ENCODE results near the gene CARS2.

Gene CARS2

DNA sequence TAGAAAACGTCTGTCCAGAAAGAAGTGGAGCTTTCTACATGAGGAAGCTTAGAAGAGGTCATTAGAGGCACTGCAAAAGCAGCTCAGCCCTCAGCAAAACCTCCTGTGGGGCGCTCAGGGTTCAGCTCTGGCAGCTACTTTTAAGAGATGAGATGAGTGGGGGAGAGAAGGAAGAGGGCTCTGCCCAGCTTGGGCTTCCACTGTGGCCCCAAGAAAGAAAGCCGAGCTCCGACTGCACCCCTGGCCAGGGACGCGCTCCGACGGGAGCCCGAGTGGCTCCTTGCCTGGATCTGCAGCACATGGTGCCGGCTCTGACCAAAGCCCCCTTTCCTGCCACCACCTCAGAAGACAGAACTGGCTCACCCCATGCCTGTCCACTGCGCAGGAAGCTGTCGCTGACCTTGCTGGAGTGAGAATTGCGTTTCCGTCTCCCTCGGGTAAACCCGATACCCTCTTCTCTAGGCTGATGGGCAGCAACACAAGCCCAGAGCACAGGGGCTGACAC is 54.1 kb downstream of the CARS2 start:
- no peak for DNase-seq (ENCODE audit: low read depth)

DNA sequence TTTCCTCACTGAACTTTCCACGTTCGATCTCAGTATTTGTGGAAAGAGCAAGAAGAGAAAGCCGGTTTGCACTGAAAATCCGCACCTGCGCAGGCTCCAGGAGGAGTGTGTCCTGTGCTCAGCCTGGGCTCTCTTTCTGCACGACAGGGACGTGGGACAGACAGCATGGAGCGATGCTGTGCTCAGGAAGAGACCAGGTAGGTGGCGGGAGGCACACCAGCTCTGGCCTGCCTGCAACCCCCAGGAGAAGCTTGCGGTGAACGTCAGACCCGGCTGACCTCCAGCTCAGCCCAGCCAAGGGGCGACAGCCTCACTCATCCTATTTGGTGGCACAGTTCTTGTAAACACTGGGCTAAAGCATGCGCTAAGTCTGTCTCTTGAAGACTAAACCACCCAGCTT is 54.6 kb downstream of the CARS2 start:
- DNase-seq (ENCODE audit: low read depth) = no peak

DNA sequence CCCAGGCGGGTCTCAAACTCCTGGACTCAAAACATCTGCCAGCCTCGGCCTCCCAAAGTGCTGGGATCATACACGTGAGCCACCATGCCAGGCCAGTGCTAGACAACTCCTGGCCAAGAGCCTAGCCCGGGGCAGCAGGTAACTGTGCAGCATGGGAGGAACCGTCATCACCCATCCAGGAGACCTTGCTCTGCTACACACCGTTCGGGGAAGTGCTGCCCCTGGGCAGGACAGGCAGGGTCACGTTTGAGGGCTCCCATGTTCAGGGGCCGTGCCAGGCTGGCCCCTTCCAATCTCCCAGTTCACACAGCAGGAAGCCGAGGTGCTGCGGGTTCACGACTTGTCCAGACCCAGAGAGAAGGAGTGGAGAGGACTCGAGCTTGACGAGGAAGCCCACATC is 55.5 kb downstream of the CARS2 start:
- DNase-seq (ENCODE audit: low read depth) = no peak

DNA sequence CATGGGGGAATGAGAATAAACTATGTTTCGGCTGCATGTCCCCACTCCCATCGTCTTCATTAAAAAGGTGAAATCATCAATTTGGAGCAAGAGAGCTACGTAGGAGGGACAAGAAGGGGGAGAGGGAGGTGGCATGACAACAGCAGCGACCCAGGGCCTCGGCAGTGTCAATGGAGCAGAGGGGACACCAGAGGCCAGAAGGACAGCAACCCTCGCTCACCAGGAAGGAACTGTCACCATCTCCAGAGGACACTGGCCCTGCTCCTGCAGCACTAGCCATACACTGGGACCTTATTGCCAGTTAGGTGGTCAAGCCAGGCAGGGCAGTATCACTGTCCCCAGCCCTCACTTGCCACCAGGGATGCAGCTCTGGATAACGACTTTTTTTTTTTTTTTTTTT is 56.4 kb downstream of the CARS2 start:
- no peak for DNase-seq (ENCODE audit: low read depth)

DNA sequence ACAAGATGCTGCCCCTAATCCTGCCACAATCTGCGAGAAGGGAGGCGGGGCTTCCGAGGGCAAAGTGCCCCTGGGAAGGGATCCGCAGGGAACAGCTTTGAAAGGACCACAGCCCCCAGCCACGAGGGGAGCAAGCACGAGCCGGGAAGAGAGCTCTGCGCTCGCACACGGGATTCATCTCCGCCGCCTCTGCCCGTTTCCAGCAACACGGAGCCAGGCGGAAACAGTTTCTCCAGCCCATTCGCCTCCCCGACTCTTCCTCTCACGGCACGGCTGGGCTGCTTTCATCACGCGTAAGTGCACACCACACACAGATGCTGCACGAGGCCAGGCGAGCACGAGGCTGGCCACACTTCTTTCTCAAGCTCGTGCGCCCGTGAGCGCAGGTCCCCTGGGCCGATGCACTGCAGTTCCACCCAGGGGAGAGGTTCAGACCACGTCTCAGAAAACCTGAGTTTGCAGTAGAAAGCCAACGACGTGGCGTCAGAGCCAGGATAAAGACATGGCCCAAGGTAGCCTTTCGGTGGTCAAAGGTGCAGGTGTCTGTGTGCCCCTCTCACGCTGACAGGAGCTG is 57.0 kb downstream of the CARS2 start:
- DNase-seq (ENCODE audit: low read depth) = no peak

DNA sequence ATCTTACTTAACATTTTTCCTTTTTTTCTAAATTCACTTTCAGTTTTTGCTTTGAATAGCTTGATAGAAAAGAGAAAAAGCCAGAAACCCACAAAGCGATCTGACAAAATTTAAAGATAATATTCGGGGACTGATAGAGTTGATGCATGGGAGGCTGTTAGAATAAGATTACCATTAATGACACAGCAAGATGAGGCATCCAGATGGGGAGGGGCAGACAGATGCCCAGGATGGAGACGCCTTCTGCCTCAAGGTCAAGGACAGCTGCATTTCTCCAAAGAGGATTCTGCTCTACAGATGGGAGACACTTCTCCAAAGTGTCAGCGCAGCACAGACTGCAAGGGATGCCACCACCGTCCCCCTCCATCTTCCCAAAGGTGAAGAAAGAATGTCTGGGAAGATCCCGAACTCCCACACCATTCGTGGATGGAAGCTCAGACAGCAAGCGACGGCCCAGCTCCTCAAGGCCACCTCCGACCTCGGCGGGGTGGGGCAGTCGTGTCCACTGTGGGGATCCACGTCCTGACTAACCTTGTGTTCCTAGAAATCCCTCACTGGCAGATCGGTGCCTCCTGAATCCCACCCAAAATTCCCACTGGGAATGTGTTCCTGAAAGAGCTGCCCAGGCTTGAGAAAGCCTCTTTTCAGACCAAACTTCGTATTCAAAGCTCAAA is 57.6 kb downstream of the CARS2 start:
- DNase-seq (ENCODE audit: low read depth) = no peak

DNA sequence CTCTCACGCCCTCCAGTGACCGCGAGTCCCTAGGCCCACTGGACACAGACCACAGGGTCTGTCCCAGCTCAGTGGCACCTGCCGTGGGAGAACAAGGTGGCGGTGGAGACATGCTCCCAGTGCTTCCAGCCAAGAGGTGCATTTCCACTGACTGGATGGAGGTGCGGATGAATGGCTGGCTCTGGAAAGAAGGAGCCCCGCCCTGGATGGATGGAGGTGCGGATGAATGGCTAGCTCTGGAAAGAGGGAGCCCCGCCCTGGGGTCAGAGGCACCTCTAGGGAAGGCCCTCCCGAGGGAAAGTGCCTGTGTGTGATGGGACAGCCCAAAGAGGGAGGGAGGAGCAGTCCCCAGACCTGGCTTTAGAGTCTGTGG is 58.6 kb downstream of the CARS2 start:
- no peak for DNase-seq (ENCODE audit: low read depth)

DNA sequence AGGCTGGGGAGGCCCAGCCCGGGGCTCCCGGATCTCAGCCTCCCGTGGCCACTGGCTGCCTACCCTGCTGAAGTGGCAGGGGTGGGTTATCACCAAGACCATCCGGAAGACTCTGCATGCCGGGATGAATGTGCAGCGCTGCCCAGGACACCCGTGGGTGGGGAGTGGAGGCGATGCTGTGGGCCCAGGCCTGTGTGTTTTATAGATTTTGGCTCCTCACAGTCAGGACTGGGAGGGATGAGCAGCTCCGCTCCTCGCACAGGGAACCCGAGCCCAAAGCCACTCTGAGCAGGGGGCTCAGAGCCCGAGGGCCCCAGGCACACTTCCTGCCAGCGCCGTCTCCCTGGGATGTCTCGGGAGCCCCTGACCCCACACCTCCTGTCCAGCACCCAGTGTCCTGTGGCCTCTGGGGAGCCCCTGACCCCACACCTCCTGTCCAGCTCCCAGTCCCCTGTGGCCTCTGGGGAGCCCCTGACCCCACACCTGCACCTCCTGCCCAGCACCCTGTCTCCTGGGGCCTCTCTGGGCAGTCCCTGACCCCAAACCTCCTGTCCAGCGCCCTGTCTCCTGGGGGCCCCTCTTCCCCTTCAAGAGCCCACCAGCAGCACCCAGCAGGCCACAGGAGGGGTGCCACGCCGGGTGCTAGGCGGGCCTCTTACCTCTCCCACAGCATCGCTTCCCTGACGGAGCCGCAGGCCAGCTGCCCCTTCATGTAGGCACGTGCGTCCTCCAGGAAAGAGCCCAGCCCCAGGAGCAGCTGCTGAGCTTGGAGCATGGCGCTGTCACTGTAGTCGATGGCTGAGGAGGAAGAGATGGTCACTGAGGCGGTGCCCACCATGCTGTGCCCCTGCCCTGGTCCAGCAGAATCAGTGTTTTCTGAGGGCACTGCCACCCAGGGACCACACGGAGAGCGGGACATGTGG is 59.2 kb downstream of the CARS2 start:
- DNase-seq (ENCODE audit: low read depth) = no peak

DNA sequence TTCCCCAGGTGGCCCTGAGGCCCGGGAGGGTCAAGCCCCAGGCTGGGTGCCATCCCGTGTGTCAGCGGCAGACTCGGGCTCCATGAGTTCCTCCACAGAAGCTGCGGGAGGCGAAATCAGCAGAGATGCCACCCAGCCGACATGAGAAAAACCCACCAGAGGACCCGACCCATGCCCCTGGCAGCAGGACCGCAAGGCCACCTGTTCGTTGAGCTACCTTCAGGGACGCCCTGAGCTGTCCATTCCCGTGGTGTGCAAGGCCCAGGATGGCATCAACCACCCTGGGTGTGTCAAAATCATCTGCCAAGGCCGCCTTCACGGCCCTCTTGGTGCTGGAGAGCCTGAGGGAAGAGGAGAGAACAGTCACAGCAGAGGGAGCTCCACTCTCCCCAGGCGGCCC is 60.2 kb downstream of the CARS2 start:
- no peak for DNase-seq (ENCODE audit: low read depth)

DNA sequence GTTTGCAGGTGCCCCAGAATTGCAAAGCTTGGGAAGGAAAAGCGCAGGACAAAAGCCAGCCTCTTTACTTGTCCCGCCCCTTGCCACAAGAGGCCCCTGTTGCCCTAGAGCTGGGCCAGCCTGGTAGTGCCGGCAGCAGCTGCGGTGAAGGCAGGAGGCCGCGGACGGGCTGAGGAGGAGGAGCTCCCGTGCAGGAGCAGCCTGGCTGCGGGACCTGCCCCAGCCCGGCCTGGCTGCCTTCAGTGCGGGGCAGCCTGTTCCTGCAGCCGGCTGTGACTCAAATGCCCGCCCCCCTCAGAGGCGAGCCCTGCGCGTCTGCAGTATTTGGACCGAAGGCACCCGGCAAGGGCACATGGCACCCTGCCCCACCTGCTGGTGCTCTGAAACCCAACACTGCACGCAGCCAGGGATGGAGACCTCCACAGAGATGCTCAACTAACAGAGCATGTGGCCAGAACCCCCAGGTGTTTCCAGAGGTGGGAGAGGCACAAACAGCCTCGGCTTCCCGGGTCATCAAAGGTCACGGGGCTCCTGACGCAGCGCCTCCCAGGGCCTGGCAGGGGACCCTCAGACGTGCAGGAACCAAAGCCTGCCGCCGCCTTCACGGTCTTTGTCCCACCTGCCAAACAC is 60.9 kb downstream of the CARS2 start:
- no peak for DNase-seq (ENCODE audit: low read depth)

DNA sequence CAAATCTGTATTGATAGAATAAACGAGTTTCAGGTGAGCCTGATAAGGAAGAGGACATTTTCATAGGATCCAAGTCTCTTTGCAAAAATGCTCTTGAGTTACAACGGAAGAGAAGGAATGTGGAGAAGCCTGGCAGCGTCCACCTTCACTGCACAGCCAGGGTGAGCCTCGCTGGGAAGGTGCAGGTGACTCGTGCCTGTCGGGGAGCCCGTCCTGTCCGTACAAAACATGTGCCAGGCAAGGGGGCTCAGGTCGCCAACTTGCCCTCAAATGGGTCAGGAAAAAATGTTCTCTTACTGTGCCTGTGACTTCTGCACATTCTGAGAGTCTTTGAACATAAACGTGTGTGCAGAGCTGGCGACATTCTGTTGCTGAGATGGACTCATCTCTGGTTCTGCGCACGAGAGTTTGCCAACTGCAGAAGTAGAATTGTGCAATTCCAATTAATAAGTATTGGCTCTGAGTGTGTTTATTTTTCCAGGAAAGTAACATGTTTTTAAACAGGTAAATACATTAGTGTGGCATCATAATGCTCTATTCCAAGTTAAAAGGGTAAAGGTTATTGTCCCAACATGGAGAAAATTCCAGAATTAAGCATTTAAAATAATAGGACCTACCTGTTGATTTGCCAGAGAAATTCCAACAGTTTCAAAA is 62.0 kb downstream of the CARS2 start:
- no peak for DNase-seq (ENCODE audit: low read depth)

DNA sequence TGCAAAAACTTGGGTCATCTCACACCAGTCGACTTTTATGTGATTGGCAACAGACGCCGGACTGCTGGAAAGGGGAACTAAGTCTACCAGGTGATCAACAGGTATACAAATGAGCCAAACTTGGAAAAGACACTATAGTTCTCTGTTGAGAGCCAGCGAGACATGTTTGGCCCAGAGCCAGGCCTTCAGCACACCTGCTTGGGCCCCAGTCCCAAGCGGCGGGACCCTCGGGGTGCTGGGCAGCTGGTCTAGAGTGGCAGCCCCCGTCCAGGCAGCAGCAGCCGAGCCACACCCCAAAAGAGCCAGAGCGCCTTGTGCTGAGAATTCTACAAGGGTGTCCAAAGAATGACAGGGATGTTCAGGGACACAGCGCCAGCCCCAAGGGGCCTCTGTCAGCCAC is 62.6 kb downstream of the CARS2 start:
- no peak for DNase-seq (ENCODE audit: low read depth)

DNA sequence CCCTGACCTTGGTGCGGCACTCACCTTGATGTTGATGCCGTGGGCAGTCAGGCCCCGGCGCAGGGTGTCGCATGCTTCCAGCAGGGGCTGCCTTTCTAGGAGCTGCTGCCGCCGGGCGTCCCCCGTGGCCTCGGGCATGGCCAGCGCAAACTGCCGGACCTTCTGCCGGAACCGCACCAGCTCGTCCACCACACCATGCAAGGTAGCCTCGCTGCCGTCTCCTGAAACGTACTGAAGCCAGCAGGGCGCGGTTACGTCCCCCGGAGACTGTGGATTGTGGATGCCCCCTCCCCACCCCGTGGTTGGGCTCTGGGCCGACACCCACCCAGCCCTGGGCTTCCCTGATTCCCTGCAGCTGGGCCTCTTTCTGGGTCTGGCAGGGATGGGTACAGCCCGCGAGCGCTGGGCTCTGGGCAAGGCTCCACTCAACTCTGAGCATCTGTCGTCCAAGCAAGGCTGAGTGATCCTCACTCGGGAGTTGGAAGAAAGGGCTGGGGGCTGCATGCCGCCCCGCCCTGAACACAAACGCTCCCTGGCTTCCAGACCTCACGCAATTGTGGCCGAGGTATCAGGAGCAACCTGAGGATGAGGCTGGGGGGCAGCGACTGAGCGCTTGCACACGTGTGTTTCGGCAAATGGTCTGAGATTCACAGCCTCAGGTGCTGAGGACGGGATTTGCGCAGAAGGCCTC is 63.5 kb downstream of the CARS2 start:
- no peak for DNase-seq (ENCODE audit: low read depth)

DNA sequence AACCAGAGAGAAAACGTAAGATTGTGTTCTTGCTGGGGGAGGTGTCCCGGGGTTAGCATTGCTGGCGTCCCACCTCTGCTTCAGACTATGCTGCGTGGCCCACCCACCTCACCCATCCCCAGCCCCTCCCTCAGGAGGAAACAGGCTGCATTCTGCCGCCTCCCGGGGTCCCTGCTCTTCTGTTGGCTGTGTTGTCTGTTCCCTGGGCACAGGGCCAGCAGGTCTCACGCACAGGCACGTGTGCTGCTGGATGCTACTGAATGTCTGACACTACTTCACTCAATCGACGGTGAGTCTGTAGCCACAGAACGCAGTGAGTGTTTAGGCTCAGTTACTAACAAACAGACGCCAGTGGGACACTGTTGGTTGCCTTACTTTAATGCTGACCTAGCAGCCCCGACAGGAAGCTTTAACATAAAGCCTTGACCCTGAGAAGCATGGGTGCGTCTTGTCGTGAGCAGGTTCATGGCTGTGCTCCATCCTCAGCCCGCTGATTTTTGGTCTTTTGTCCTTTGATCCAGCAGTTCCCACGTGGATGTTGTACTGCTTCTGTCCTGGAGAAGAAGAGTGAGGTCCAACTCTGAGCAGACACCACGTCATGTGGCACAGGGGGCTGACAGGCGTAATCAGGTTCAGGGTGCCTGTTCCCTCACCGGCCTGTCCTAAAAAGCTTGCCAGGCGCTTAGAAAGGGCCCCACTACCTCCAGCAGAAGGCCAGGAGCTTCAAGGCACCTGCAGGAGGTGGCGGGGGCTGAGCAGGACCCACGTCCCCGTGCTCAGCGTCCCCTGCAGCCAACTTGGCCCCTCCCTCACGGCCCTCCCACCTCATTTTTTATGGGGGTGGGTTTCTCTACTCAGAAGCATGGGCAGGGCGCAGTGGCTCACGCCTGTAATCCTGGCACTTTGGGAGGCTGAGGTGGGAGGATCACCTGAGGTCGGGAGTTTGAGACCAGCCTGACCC is 64.6 kb downstream of the CARS2 start:
- DNase-seq (ENCODE audit: low read depth) = no peak

DNA sequence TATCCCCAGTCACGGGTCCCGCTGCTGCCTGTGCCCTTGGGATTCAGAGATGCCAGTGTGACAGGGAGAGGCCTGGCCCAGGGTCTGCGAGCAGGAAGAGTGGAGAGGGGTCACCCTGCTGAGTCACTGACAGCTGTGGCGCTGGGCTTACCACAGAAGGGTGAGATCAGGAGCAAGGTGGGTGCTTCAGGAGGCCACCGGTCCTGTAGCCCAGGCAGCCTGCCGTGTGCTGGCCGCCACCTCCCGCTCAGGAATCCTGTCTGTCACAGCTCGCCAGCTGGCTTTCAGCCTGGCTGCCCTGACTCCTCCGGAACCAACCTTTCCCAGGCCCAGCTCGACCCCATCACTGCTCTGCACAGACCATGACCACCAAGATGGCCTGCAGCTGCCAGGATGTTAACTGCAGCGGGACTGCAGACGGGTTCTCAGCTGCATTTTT is 65.3 kb downstream of the CARS2 start:
- DNase-seq (ENCODE audit: low read depth) = no peak

DNA sequence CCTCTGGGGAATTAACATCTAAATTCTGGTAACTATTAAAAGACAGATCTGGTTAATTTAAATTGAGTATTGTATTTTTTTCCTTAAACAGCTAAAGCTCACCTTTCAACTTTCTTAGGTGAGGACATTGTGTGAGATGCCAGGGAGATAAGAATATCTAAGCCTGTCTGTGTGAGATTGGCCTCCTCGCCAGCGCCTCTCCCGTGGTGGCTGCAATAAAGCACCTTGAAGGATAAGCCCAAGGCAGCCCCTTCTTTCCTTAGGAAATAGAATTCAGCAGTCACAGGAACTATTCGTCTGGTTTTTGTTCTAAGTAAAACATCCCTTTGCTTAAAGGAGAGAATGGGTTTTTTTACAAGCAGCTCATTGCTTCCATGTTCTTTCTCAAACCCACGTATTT is 66.0 kb downstream of the CARS2 start:
- DNase-seq (ENCODE audit: low read depth) = no peak

DNA sequence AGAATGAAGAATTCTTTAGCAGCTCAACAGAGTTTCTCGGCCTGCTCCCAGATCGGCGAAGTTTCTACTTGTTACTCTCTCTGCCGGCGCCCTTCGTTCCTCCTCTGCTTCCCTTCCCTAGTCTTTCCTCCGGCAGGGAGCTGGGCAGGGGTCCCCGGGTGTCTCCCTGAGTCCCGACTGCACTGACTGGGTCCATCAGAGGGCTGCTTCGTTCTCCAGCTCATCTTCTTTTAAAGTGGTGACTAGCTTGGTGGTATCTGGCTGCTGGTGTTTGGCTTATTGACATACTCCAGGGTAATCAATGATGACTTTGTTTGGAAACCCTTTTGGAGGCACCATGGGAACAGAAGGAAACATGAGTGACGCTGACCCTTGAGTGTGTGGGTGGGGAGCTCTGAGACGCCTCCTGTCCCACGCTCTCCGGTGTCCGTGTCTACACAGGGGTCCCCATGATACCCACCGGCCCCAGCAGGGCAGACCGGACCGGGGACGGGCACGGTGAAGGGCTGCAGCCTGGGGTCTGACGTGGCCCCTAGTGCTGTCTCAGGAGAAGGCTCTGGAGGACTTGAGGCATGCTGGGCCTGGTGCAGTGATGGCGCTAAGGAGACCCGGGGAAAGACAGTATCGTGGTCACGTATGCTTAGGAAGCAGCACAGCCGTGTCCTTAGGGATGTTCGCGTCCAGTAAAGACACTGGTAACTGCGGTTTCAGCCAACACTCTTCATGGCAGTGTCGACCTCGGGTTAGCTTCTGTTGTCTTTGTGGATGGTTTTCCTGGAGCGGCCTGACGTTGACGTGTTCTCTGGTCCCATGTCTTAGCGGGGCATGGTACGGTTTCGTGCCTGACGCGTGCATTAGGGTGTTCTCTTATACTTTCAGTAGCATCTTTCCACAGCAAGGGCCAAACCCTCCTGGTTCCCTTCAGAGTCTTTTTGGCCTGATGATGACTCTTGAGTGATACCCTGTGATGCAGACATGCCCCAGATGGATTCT is 66.8 kb downstream of the CARS2 start:
- DNase-seq (ENCODE audit: low read depth) = no peak

DNA sequence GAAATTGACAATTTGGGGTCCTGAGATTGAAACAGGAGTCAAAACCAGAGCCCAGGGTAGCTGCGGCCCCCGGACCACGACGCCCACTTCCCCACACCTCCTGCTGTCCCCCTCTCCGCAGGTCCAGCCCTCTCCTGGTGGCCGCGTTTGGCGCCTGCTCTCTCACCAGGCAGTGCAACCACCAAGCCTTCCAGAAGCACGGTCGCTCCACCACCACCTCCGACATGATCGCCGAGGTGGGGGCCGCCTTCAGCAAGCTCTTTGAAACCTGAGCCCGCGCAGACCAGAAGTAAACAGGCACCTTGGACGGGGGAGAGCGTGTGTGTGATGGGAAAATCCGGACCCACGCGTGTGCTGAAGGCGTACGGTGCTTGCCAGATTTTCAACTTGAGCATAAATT is 67.7 kb downstream of the CARS2 start:
- DNase-seq (ENCODE audit: low read depth) = no peak

DNA sequence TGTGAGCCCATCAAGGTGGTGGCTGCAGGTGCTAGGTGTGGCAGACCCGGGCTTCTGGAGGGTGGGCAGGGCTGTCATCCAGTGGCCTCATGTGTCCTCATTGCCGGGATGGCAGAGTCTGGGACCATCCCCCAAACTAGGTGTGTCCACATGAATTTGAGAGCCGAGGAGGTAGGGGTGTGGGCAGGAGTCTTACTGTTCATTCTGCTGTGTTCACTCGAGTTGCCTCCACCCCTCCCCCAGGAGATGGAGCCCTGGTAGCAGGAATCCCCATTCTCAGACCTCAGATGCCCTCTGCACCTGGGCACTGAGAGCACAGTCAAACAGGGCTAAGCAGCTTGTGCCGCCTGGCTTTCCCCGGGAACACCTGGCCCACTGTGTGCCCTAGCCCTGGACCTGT is 68.2 kb downstream of the CARS2 start:
- DNase-seq (ENCODE audit: low read depth) = no peak

Measured in stimulated activated CD8-positive, alpha-beta memory T cell treated with anti-CD3 and anti-CD28 coated beads, Interleukin-12 subunit alpha, Interleukin-12 subunit beta, amount 100 ng/mL, for 1 hour (primary cell).